ENCODE results near the gene HDAC10.

HDAC10 gene

GRCh38 chr22:50269970-50270665 lies 19.1 kb upstream of the HDAC10 start, which contains the start of gene MAPK11:
Gene MAPK11, minus strand, starts transcription at chr22:50270380. Its CDS starts 88 bp downstream, at chr22:50270292.
- no peaks in the 10 kb centered on the region for H3K9me3 ChIP-seq
- TF ChIP-seq, protein P1, sequence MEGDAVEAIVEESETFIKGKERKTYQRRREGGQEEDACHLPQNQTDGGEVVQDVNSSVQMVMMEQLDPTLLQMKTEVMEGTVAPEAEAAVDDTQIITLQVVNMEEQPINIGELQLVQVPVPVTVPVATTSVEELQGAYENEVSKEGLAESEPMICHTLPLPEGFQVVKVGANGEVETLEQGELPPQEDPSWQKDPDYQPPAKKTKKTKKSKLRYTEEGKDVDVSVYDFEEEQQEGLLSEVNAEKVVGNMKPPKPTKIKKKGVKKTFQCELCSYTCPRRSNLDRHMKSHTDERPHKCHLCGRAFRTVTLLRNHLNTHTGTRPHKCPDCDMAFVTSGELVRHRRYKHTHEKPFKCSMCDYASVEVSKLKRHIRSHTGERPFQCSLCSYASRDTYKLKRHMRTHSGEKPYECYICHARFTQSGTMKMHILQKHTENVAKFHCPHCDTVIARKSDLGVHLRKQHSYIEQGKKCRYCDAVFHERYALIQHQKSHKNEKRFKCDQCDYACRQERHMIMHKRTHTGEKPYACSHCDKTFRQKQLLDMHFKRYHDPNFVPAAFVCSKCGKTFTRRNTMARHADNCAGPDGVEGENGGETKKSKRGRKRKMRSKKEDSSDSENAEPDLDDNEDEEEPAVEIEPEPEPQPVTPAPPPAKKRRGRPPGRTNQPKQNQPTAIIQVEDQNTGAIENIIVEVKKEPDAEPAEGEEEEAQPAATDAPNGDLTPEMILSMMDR (IDR thresholded peaks at IDR 0.05), result no peak
- peaks cover 93% of the 10 kb centered on the region for H3K27me3 ChIP-seq
- H3K4me3 ChIP-seq (ENCODE audit: low read depth in 1 of 2, low read length in 1 of 2), result peak within 1 kb of the TSS in 1 of 2 experiments; percentile 45
- H3K4me1 ChIP-seq (ENCODE audit: control insufficient read depth in 1 of 2, insufficient read depth in 1 of 2, low read depth in 1 of 2, low read length in 1 of 2), result peaks cover 0 to 23% of the 10 kb centered on the region in 2 experiments
- no peaks in the 10 kb centered on the region for H3K36me3 ChIP-seq
- H3K27ac ChIP-seq, result no peak within 1 kb of the TSS

DNA sequence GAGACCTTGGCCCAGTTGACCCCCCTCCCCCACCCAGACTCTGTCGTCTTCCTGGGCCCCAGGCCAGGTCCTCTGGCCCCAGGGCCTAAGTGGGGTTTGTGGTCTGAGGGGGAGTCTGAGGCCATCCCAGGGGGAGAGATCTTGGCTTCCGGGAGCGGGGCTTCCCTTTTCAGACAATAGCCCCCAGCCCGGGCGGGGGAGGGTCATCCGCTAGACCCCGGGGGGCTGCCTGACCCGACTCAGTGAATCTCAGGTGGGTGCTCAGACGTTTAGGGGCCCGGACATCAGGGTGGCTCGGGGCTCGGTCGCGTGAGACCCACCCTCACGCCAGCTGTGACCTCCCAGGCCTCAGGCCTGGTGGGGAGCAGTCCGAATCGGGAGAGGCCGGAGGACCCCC lies 18.5 kb upstream of the HDAC10 start:
- H3K27me3 ChIP-seq, result peaks cover 98% of the 10 kb centered on the region
- H3K4me3 ChIP-seq (ENCODE audit: low read depth in 1 of 2, low read length in 1 of 2), result peak overlapping the region in 1 of 2 experiments; percentile 45
- peaks cover 0 to 23% of the 10 kb centered on the region in 2 experiments for H3K4me1 ChIP-seq (ENCODE audit: control insufficient read depth in 1 of 2, insufficient read depth in 1 of 2, low read depth in 1 of 2, low read length in 1 of 2)
- no peak overlapping the region for H3K27ac ChIP-seq
- no peaks in the 10 kb centered on the region for H3K36me3 ChIP-seq
- no peaks in the 10 kb centered on the region for H3K9me3 ChIP-seq
- TF ChIP-seq, protein P1 (IDR thresholded peaks at IDR 0.05), result no peak

GRCh38 chr22:50268655-50269113 lies 17.6 kb upstream of the HDAC10 start:
- no peak overlapping the region for H3K4me3 ChIP-seq (ENCODE audit: low read depth in 1 of 2, low read length in 1 of 2)
- TF ChIP-seq, protein P1 (IDR thresholded peaks at IDR 0.05), result no peak
- H3K27ac ChIP-seq, result no peak overlapping the region
- peaks cover 0 to 23% of the 10 kb centered on the region in 2 experiments for H3K4me1 ChIP-seq (ENCODE audit: control insufficient read depth in 1 of 2, insufficient read depth in 1 of 2, low read depth in 1 of 2, low read length in 1 of 2)
- H3K9me3 ChIP-seq, result no peaks in the 10 kb centered on the region
- peaks cover 100% of the 10 kb centered on the region for H3K27me3 ChIP-seq
- H3K36me3 ChIP-seq, result no peaks in the 10 kb centered on the region

GRCh38 chr22:50267591-50268390 lies 16.7 kb upstream of the HDAC10 start:
- no peaks in the 10 kb centered on the region for H3K36me3 ChIP-seq
- peaks cover 100% of the 10 kb centered on the region for H3K27me3 ChIP-seq
- peaks cover 0 to 23% of the 10 kb centered on the region in 2 experiments for H3K4me1 ChIP-seq (ENCODE audit: control insufficient read depth in 1 of 2, insufficient read depth in 1 of 2, low read depth in 1 of 2, low read length in 1 of 2)
- H3K4me3 ChIP-seq (ENCODE audit: low read depth in 1 of 2, low read length in 1 of 2), result no peak overlapping the region
- no peaks in the 10 kb centered on the region for H3K9me3 ChIP-seq
- H3K27ac ChIP-seq, result no peak overlapping the region
- TF ChIP-seq, protein P1 (IDR thresholded peaks at IDR 0.05), result no peak

DNA sequence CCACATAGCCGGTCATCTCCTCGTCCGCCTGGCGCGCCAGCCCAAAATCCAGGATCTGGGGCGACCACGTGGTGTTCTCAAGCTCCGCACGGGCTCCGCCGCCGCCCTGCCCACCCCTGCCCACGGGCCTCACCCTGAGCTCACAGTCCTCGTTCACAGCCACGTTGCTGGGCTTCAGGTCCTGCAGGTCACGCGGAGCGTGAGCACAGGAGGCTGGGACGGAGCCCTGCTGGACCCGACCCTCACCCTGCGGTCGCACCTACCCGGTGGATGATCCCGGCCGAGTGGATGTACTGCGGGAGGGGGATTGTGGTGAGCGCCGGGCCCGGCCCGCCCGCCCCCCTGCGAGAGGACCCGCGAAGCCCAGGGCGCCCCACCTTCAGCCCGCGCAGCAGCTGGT lies 15.9 kb upstream of the HDAC10 start:
- Histone ChIP-seq H3K36me3 (no peaks in the 10 kb centered on the region), H3K27ac (no peak overlapping the region), H3K9me3 (no peaks in the 10 kb centered on the region), H3K27me3 (peaks cover 100% of the 10 kb centered on the region), H3K4me1 (ENCODE audit: control insufficient read depth in 1 of 2, insufficient read depth in 1 of 2, low read depth in 1 of 2, low read length in 1 of 2) (peaks cover 0 to 23% of the 10 kb centered on the region in 2 experiments), H3K4me3 (ENCODE audit: low read depth in 1 of 2, low read length in 1 of 2) (no peak overlapping the region)
- TF ChIP-seq, protein P1 (IDR thresholded peaks at IDR 0.05), result no peak

Data from neutrophil (primary cell).